NCI-H2107 (cell line): Measurements from ENCODE around the gene CELA2A.

Experiments
- DNase-seq: peaks from one replicate; lab custom pipeline; 2025; lab: John Stamatoyannopoulos, UW

CELA2A gene

DNA sequence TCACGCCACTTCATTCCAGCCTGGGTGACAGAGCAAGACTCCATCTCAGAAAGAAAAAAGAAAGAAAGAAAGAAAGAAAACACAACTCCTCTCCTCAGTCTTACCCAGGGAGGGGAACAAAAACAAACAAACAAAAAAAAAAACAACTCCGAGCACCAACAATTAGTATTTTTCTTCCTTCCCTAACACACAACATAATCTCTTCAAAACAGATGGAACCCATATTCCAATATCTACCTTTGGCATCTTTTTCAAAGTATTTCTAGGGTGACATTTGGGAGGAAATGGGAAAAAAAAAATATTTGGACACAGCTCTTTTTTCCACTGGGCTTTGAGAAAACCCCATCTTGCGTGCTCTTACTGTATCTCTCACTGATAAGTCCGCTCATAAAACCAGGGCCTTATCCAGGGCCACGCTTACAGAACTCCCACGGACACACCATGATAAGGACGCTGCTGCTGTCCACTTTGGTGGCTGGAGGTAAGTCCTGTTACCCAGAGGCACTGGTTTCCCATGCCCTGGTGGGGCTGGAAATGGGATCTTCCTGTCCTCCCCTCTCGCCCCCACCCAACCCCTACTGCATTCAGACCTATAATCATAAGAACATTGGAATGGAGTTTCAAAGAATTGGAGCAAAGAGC lies at the start of gene CELA2A:
Gene CELA2A (plus strand): TSS at position 420 of the 642 bp plus-strand sequence. CDS start 22 bp downstream, at position 442.
- no peak for DNase-seq

GRCh38 chr1:15407580-15407979 lies 49.0 kb upstream of the CELA2A start:
- DNase-seq = no peak

DNA sequence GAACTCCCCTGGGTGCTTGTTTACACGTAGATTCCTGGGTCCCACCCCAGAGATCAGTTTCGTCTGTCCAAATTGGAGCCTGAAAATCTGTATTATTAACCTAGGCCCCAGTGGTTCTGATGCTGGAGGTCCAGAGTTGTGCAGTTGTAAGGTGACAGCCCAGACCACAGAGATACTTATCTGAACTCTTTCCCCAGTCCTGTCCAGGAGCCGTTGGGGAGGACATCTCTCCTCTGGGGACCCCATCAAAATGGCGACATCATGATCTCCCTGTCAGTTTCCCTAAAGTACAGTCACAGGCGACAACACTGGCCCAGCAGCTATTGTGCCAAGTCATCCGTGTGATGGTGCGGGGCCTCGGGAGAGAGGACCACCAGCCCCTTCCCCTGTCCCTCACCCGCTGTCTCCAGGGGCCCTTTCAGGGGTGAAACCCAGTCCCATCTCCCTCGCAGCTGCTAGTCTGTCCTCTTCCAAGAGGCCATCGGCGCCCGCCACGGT lies 47.6 kb upstream of the CELA2A start:
- no peak for DNase-seq

DNA sequence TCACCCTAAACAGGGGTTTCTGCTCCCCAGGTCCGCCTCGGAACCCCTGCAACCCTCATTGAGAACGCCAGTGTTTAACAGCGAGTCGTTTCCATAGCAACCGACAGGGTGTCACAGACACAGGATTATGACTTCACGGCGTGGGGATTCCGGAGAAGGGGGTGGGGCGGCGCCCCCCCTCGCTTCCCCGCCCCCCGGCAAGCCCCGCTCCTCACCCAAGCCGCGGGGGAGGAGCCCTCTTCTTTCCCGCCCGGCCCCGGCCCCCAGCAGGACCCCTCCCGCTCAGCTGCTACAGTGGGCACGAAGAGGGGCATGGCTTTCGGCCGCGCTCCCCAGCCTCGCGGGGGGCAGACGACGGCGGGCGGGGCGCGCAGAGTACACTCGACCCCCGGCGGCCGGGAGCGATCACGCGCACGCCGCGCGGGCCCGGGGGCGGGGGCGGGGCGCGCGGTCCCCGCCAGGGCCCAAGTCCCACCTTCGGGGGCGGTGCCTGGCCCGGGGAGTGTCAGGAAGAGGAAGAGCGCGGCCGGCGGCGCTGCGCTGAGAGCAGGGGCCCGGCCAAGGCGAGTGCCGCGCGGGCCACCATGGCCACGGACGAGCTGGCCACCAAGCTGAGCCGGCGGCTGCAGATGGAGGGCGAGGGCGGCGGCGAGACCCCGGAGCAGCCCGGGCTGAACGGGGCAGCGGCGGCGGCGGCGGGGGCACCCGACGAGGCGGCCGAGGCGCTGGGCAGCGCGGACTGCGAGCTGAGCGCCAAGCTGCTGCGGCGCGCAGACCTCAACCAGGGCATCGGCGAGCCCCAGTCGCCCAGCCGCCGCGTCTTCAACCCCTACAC lies 46.9 kb upstream of the CELA2A start, which contains the start of gene EFHD2:
Gene EFHD2 (plus strand): TSS at position 501 of the 835 bp plus-strand sequence. CDS start 84 bp downstream, at position 585.
- DNase-seq = peak; percentile 73

DNA sequence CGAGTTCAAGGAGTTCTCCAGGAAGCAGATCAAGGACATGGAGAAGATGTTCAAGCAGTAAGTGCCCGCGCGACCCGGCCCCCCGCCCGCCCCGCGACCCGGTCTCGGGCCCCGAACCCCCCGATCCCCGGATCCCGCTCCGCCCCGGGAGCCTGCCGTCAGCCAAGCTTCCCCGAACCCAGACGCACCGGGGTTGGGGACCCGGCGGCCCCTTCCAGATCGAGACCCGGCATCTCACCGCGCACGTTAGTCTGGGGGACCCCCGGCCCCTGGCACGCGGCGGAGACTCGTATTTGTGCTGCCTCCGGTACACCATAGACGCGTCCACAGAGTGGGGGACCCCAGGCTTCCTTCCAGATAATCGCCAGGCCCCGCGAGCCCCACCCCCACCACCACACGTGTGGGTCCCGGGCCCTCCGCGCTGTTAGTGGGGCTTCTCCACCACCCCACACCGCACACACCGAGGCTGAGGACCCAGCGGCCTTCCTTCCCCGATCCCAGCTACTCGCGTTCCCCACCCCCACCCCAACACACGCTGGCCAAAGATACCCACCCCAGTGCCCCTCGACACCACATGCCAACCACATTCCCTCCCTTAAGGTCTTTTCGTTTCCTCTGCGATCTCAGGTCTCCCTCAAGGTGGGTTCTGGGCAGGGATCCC lies 46.2 kb upstream of the CELA2A start:
- DNase-seq = no peak

DNA sequence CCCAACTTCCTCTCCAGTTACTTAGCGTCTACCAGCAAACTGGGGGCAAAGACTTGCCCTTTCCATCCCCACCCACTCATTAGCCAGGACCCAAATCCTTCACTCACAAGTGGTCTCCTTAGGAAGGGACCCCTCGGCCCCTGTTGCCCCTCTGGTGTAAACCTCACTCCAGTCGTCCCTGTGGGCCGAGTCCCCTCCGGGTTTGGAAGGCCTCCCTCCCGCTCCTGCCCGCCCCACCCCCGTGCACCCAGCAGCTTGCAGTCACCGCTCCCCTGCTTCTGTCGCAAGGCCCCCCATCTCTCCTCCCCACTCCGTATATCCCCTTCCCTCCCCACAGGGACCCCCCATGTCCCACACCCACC lies 45.7 kb upstream of the CELA2A start:
- DNase-seq = no peak

DNA sequence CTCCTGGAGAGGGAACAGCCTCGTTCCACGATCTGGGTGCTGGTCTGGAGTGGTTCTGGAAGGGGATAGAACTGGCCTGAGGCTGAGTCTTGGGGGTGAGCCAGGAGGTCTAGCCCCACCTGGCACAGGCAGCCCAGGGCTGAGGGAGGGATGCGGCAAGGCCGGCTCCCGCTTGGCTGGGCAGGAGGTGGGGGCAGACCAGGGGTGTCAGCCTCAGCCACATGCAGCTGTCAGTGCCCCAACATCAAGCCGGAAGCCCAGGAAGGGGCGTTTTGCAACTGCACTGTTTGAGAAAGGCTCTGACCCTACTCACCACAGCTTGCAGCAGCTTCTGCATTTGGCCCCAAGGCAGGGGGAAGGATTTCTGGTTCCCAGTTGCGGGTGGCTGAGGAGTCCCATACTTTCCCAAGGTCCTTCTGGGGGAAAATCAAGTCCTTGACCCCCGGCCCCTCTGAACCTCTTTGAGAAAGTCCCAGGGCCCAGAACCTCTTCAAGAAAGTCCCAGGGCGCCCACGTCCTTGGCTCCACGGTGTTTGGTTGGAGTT lies 44.9 kb upstream of the CELA2A start:
- DNase-seq = no peak

GRCh38 chr1:15412175-15412800 lies 44.2 kb upstream of the CELA2A start:
- no peak for DNase-seq

DNA sequence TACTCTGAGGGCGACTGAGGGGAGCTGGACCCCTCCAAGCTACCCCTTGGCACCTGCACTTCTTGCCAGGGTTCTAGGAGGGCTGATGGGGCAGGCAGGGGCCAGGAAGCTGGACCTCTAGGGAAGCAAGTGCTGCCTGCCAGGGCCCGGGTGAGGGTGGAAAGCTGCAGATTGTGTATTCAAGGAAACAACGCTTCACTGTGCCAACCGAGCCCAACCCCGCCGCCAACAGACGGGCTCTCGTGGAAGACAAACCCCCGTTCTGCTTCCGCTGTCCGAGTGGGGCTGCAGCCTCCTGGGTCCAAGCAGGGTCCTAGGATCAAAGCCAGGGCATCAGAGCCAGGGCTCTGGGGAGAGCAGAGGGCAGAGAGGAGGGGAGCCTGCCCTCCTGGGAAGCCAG lies 43.7 kb upstream of the CELA2A start:
- no peak for DNase-seq

DNA sequence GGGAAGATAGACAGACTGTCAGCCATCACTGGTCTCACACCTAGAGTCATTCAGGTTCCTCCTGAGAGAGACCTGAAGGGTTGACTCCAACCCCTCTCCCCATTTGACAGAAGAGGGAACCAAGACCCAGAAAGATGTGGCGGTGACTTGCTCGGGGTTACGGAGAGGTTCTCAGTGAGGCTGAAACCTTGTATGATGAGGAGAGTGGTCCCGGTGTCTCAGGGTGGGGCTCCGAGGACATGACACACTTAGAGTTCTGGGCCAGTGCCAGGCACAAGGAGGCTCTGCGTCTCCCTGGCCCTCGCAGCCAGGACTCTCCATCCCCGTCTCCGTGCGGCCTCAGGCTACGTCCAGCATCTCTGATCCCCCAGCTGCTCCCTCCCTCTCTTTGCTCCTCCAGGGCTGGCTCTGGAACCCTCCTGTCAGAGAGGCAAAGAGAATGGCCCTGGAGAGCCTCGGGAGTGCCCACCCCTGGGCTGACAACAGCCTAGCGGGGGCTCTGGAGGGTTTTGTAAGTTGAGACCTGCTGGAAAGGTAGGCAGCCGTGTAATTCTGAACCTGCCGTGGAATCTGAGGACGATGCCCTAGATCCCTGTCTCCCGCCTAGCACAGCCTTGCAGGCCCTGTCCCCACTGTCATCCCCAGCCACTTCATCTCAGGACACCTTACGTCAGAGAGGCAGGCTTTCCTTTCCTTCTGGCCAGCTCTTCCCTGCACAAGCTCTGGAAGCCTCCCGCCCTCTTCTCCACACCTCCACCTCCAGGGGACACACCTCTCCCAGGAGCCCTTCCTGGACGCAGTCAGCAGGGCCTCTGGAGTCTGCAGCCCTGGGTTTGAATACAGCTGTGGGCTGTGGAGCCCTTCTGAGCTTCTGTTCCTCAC lies 42.7 kb upstream of the CELA2A start:
- no peak for DNase-seq

DNA sequence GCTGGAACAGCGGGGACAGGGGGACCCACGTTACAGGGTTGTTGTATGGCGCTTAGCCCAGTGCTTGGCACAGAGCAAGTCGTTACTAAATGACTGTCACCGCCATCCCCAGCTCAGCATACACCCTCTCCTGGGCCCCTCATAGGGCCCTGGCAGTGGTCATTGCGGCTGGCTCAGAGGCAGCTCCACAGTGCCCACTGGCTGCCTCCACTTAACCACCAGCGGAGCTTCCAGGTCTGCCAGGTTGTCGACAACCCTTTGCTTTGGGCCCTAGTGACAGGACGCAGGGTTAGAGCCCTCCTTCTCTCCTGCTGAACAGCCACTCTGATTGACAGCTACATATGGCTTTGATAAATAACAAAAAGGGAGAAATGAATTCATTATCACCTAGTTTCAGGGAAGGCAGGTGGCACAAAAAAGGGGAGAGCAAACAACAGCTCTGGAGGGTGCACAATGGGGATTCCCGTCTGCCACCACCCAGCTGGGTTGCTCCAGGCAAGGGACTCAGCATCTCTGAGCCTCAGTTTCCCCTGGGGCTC lies 42.0 kb upstream of the CELA2A start:
- DNase-seq = no peak

DNA sequence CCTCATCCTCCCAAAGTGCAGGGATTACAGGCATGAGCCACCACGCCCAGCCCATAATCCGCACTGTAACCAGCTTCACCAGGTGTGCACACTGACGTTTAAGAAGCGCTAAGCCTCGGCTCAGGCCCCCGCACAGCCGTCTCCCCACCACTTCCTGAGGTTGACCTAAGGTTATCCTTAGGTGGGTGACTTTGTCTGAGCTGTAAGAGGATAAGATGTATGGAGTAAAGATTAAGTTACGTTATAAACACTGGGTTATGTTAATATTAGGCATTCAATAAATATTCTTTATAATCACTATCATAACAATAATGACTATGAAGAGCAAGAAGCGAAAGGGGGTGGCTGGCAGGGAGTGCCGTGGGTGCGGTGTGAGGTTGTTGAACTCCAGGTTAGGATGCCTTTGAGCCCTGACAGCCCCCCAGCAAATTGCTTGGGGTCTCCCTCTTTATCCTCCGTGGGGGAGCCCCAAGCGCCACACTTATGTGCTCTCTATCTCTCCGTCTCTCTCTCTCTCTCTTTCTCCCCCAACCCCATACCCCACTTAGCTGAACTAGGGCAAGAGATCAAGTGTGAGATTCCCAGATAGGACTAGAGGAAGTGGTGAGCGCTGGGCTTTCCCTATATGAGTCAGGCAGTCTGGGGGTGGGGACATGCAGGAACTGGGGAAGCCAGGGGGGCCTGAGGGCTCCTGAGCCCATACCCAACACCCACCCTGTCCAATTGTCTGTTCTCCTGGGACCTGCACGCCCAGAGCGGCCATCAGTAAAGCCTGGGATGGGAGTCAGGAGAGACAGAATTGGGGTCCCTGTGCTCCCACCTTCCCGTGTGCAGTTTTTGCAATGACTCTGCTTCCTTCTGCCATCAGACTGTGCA lies 39.2 kb upstream of the CELA2A start:
- DNase-seq = no peak

- DNase-seq = no peak
Measured at GRCh38 chr1:15418806-15419515, 37.6 kb upstream of the CELA2A start.

DNA sequence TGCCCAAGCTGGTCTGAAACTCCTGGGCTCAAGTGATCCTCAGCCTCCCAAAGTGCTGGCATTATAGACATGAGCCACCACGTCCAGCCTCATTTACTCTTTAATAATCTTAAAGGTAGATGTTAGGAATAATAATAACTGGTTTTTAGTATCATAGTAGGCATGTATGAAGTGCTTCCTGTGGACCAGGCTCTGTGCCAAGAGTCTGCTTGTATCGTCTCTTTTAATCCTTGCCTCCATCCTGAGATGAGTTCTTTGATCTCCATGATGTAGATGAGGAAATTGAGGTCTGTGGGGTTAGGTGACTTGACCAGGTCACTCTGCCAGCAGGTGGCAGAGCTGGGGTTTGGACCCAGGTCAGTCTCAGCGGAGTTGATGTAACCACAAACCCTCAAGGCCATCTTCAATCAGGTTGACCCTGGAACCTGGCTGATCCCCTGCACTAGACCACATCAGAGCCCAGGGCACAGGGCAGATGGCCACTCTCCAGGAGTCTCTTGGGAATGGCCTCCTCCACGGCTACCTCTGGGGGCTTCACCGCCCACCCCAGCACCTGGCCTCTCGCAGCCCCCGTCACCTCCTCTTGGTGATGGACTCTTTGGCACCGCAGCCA lies 35.6 kb upstream of the CELA2A start:
- DNase-seq = no peak

DNA sequence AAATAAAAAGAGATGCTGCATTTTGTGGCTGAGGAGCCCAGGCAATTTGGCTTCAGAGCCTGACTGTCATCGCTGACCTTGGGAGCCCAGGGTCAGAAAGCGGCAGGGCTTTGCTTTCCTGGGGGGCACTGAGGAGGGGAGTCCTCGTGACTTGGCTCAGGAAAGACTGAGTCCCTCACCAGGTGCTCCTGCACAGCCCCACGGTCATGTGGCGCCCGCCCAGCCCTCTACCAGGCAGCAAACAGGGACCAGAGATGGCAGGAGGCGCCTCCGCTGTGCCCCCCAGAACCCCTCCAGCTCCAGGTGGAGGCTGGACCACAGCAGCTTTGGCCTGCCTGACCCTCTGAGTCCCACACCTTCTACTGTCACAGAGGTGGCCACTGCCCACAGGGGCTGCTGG lies 33.7 kb upstream of the CELA2A start:
- no peak for DNase-seq

DNA sequence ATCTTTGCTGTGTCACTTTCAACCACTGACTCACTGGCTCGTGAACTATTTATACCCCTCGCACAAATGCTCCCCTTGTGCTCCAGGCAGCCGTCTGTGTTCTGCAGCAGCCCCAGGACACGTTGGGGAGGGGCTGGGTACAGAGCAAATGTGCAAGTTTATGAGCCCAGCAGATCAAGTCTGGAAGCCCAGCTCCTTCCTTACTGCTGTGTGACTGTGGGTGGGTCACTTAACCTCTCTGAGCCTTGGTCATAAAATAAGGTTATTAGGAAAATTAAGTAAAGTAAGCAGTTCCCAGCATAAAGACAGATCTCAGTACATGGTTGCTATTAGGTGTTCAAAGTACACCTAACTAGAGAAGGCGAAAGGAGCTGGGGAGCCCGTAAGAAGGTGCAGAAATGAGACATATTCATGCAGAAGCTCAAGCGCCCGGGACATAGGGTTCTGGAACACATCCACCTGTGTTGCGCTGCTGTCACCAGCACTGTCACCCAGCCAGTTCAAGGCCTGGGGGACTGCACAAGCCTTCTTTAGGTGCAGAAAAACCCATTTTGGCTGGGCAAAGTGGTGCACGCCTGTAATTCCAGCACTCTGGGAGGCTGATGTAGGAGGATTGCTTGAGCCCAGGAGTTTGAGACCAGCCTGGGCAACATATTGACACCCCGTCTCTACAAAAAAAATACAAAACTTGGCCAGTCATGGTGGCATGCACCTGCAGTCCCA lies 33.0 kb upstream of the CELA2A start:
- DNase-seq = no peak

- peak; percentile 72 for DNase-seq
Measured at GRCh38 chr1:15424146-15424667, 32.3 kb upstream of the CELA2A start.

GRCh38 chr1:15424981-15425380 lies 31.6 kb upstream of the CELA2A start:
- DNase-seq = no peak
